ENCODE measurements around the gene CD44. TPM values are rescaled to one million over a fixed set of nuclear protein-coding genes. Genes with fewer than 3 reads are reported as not detected.

The CD44 gene
- total and polyA plus RNA-seq, 9 donors: 75.0 to 192 (median 135) TPM

- Histone ChIP-seq H3K9me3 (replicated peaks; ENCODE audit: control insufficient read depth, low read depth, low read length) (no peaks in the 10 kb centered on the region), H3K27me3 (ENCODE audit: control insufficient read depth, insufficient read depth, low read length) (no peaks in the 10 kb centered on the region), H3K36me3 (ENCODE audit: control insufficient read depth, insufficient read depth, low read length) (peaks cover 39% of the 10 kb centered on the region), H3K4me1 (ENCODE audit: control insufficient read depth, insufficient read depth, low read length) (peaks cover 9% of the 10 kb centered on the region), H3K4me3 (ENCODE audit: low read length) (no peak overlapping the region), H3K27ac (ENCODE audit: low read length) (no peak overlapping the region)
- WGBS (ENCODE audit: insufficient coverage): no CpG with 5 or more reads among the region's 2 CpGs
- DNase-seq: no peak
Measured at GRCh38 chr11:35183326-35183925, 44.5 kb downstream of the CD44 start.

DNA sequence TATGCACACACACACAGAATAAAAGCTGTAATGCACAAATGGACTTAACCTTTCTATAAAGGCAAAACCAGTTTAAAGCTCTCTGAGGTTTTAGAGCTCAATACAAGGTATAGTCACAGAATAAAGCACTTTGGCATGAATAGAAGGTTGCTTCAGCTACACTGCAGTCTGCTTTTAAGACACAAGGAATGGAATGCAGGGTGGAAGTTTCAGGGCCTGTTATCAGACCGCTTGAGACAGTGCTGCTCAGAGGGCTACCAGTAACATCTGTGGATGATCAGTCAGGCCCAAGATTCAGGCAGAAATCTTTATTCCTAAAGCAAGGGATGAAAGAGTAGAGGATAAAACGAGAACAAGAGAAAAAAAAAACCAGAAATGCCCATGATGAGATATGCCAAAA is 46.7 kb downstream of the CD44 start:
- no peak overlapping the region for H3K4me3 ChIP-seq (ENCODE audit: low read length)
- peaks cover 39% of the 10 kb centered on the region for H3K36me3 ChIP-seq (ENCODE audit: control insufficient read depth, insufficient read depth, low read length)
- WGBS (ENCODE audit: insufficient coverage): 57% methylated on average over 1 of the region's 2 CpGs
- no peaks in the 10 kb centered on the region for H3K4me1 ChIP-seq (ENCODE audit: control insufficient read depth, insufficient read depth, low read length)
- no peak for DNase-seq
- H3K27me3 ChIP-seq (ENCODE audit: control insufficient read depth, insufficient read depth, low read length): no peaks in the 10 kb centered on the region
- no peaks in the 10 kb centered on the region for H3K9me3 ChIP-seq (replicated peaks; ENCODE audit: control insufficient read depth, low read depth, low read length)
- no peak overlapping the region for H3K27ac ChIP-seq (ENCODE audit: low read length)

GRCh38 chr11:35187996-35188395 is 49.0 kb downstream of the CD44 start:
- H3K36me3 ChIP-seq (ENCODE audit: control insufficient read depth, insufficient read depth, low read length): peaks cover 47% of the 10 kb centered on the region
- no peak overlapping the region for H3K4me3 ChIP-seq (ENCODE audit: low read length)

DNA sequence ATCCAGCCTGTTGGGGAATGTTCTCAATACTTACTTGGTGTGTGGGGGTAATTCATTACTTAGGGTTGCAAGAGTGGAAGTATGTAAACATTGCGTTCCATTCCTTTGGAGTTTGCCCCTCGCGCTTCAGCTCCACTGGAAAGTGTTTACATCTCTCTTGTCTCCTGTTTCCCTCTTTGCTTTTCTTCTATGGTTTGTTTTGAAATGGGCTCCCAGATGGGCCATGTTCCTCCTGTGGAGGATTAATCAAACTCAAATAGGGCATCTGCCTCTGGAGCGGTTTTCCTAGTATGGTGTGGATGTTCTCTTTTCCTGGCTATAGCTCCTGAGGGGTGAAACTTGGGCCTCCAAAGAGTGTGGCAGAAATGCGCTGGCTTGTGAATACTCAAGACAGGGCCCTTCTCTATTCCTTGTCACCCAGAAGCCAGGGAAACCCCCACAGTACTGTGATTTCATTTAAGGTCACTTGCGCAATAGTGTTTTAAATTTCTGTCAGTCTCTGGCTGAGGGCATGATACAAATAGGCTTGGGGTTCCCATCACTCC is 51.9 kb downstream of the CD44 start:
- H3K9me3 ChIP-seq (replicated peaks; ENCODE audit: control insufficient read depth, low read depth, low read length): no peaks in the 10 kb centered on the region
- 100% methylated on average over 1 of the region's 6 CpGs for WGBS (ENCODE audit: insufficient coverage)
- no peak for DNase-seq
- H3K4me1 ChIP-seq (ENCODE audit: control insufficient read depth, insufficient read depth, low read length): no peaks in the 10 kb centered on the region
- no peaks in the 10 kb centered on the region for H3K27me3 ChIP-seq (ENCODE audit: control insufficient read depth, insufficient read depth, low read length)
- no peak overlapping the region for H3K27ac ChIP-seq (ENCODE audit: low read length)
- H3K36me3 ChIP-seq (ENCODE audit: control insufficient read depth, insufficient read depth, low read length): peaks cover 43% of the 10 kb centered on the region
- H3K4me3 ChIP-seq (ENCODE audit: low read length): no peak overlapping the region

More at GRCh38 chr11:35187996-35188395, 49.0 kb downstream of the CD44 start:
- WGBS (ENCODE audit: insufficient coverage): 100% methylated on average over 1 of the region's 3 CpGs
- Histone ChIP-seq H3K4me1 (ENCODE audit: control insufficient read depth, insufficient read depth, low read length) (no peaks in the 10 kb centered on the region), H3K27ac (ENCODE audit: low read length) (no peak overlapping the region), H3K27me3 (ENCODE audit: control insufficient read depth, insufficient read depth, low read length) (no peaks in the 10 kb centered on the region), H3K9me3 (replicated peaks; ENCODE audit: control insufficient read depth, low read depth, low read length) (no peaks in the 10 kb centered on the region)
- DNase-seq: no peak

DNA sequence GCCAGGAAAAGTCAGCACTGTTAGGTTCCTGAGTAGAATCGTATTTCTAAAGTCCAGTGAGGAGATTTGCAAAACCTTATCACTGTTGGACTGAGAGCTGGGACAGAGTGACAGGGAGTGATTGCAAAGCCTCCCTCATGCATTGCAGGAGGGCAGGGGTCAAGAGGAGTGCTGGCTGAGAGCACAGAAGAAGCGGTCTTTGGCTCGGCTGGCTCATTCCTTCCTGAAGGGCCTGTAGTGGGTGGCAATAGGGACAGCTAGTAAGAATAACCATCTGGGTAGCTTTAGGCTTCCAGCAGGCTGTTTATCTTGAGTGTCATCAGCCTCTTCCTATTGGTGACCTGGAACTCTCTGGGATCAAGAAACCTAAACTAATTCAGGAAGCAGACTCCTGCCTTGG is 53.4 kb downstream of the CD44 start:
- no peak for DNase-seq
- Histone ChIP-seq H3K36me3 (ENCODE audit: control insufficient read depth, insufficient read depth, low read length) (peaks cover 42% of the 10 kb centered on the region), H3K4me3 (ENCODE audit: low read length) (no peak overlapping the region), H3K27me3 (ENCODE audit: control insufficient read depth, insufficient read depth, low read length) (no peaks in the 10 kb centered on the region), H3K9me3 (replicated peaks; ENCODE audit: control insufficient read depth, low read depth, low read length) (no peaks in the 10 kb centered on the region), H3K27ac (ENCODE audit: low read length) (no peak overlapping the region), H3K4me1 (ENCODE audit: control insufficient read depth, insufficient read depth, low read length) (no peaks in the 10 kb centered on the region)
- 56% methylated on average over 3 of the region's 3 CpGs for WGBS (ENCODE audit: insufficient coverage)

- DNase-seq: no peak
- Histone ChIP-seq H3K27ac (ENCODE audit: low read length) (no peak overlapping the region), H3K4me1 (ENCODE audit: control insufficient read depth, insufficient read depth, low read length) (no peaks in the 10 kb centered on the region), H3K36me3 (ENCODE audit: control insufficient read depth, insufficient read depth, low read length) (peaks cover 41% of the 10 kb centered on the region), H3K27me3 (ENCODE audit: control insufficient read depth, insufficient read depth, low read length) (no peaks in the 10 kb centered on the region), H3K9me3 (replicated peaks; ENCODE audit: control insufficient read depth, low read depth, low read length) (no peaks in the 10 kb centered on the region), H3K4me3 (ENCODE audit: low read length) (no peak overlapping the region)
- WGBS (ENCODE audit: insufficient coverage): no CpG with 5 or more reads among the region's 6 CpGs
Measured at GRCh38 chr11:35193767-35194166, 54.8 kb downstream of the CD44 start.

- no peaks in the 10 kb centered on the region for H3K4me1 ChIP-seq (ENCODE audit: control insufficient read depth, insufficient read depth, low read length)
- no peaks in the 10 kb centered on the region for H3K27me3 ChIP-seq (ENCODE audit: control insufficient read depth, insufficient read depth, low read length)
- DNase-seq: no peak
- no peak overlapping the region for H3K27ac ChIP-seq (ENCODE audit: low read length)
- H3K9me3 ChIP-seq (replicated peaks; ENCODE audit: control insufficient read depth, low read depth, low read length): no peaks in the 10 kb centered on the region
- 100% methylated on average over 1 of the region's 1 CpG for WGBS (ENCODE audit: insufficient coverage)
- peaks cover 38% of the 10 kb centered on the region for H3K36me3 ChIP-seq (ENCODE audit: control insufficient read depth, insufficient read depth, low read length)
- H3K4me3 ChIP-seq (ENCODE audit: low read length): no peak overlapping the region
Measured at GRCh38 chr11:35197292-35197691, 58.3 kb downstream of the CD44 start.

- Histone ChIP-seq H3K4me1 (ENCODE audit: control insufficient read depth, insufficient read depth, low read length) (no peaks in the 10 kb centered on the region), H3K4me3 (ENCODE audit: low read length) (no peak overlapping the region), H3K9me3 (replicated peaks; ENCODE audit: control insufficient read depth, low read depth, low read length) (no peaks in the 10 kb centered on the region), H3K27ac (ENCODE audit: low read length) (no peak overlapping the region), H3K36me3 (ENCODE audit: control insufficient read depth, insufficient read depth, low read length) (peaks cover 40% of the 10 kb centered on the region), H3K27me3 (ENCODE audit: control insufficient read depth, insufficient read depth, low read length) (no peaks in the 10 kb centered on the region)
- no peak for DNase-seq
- WGBS (ENCODE audit: insufficient coverage): 100% methylated on average over 3 of the region's 7 CpGs
Measured at GRCh38 chr11:35200811-35201341, 61.9 kb downstream of the CD44 start.

GRCh38 chr11:35204614-35205013 is 65.6 kb downstream of the CD44 start:
- H3K27me3 ChIP-seq (ENCODE audit: control insufficient read depth, insufficient read depth, low read length): no peaks in the 10 kb centered on the region
- no peak for DNase-seq
- H3K9me3 ChIP-seq (replicated peaks; ENCODE audit: control insufficient read depth, low read depth, low read length): no peaks in the 10 kb centered on the region
- WGBS (ENCODE audit: insufficient coverage): 93% methylated on average over 3 of the region's 5 CpGs
- no peaks in the 10 kb centered on the region for H3K4me1 ChIP-seq (ENCODE audit: control insufficient read depth, insufficient read depth, low read length)
- no peak overlapping the region for H3K27ac ChIP-seq (ENCODE audit: low read length)
- H3K36me3 ChIP-seq (ENCODE audit: control insufficient read depth, insufficient read depth, low read length): peaks cover 41% of the 10 kb centered on the region
- no peak overlapping the region for H3K4me3 ChIP-seq (ENCODE audit: low read length)

- Histone ChIP-seq H3K4me1 (ENCODE audit: control insufficient read depth, insufficient read depth, low read length) (no peaks in the 10 kb centered on the region), H3K4me3 (ENCODE audit: low read length) (no peak overlapping the region), H3K36me3 (ENCODE audit: control insufficient read depth, insufficient read depth, low read length) (peaks cover 30% of the 10 kb centered on the region), H3K27ac (ENCODE audit: low read length) (no peak overlapping the region), H3K9me3 (replicated peaks; ENCODE audit: control insufficient read depth, low read depth, low read length) (peaks cover 2% of the 10 kb centered on the region), H3K27me3 (ENCODE audit: control insufficient read depth, insufficient read depth, low read length) (no peaks in the 10 kb centered on the region)
- WGBS (ENCODE audit: insufficient coverage): 100% methylated on average over 1 of the region's 1 CpG
- no peak for DNase-seq
Measured at GRCh38 chr11:35206616-35207015, 67.6 kb downstream of the CD44 start.
